DMS153 treated with DMSO at 0.1 percent for 48 hours (cell line): ENCODE data around the gene NLRC3.

ENCODE experiments used
- DNase-seq: peaks from one replicate; lab custom pipeline; 2025; ENCODE audit not compliant: unreplicated experiment; lab: John Stamatoyannopoulos, UW

NLRC3 gene

GRCh38 chr16:3550851-3551847 lies 26.1 kb downstream of the NLRC3 start:
- no peak for DNase-seq

- DNase-seq, result no peak
These were observed 27.3 kb downstream of the NLRC3 start for GRCh38 chr16:3549906-3550305.

GRCh38 chr16:3548859-3549258 lies 28.3 kb downstream of the NLRC3 start:
- no peak for DNase-seq

- DNase-seq, result no peak
These were observed 28.8 kb downstream of the NLRC3 start for GRCh38 chr16:3548445-3548844.

- DNase-seq, result no peak
These were observed 30.1 kb downstream of the NLRC3 start for GRCh38 chr16:3546986-3547682.

- no peak for DNase-seq
These were observed 34.4 kb downstream of the NLRC3 start for GRCh38 chr16:3542601-3543373.

- no peak for DNase-seq
These were observed 35.6 kb downstream of the NLRC3 start for GRCh38 chr16:3541527-3542155.

GRCh38 chr16:3538222-3538621 lies 39.0 kb downstream of the NLRC3 start:
- no peak for DNase-seq

- no peak for DNase-seq
These were observed 40.4 kb downstream of the NLRC3 start for GRCh38 chr16:3536851-3537250.

GRCh38 chr16:3536271-3536731 lies 40.9 kb downstream of the NLRC3 start:
- DNase-seq, result no peak

- DNase-seq, result no peak
These were observed 43.1 kb downstream of the NLRC3 start for GRCh38 chr16:3534126-3534525.

GRCh38 chr16:3532741-3533140 lies 44.5 kb downstream of the NLRC3 start:
- no peak for DNase-seq

GRCh38 chr16:3530371-3530914 lies 46.8 kb downstream of the NLRC3 start:
- no peak for DNase-seq

GRCh38 chr16:3529175-3529574 lies 48.0 kb downstream of the NLRC3 start:
- no peak for DNase-seq

- DNase-seq, result no peak
These were observed 48.8 kb downstream of the NLRC3 start for GRCh38 chr16:3528406-3528805.

- peak; percentile 10 for DNase-seq
These were observed 49.9 kb downstream of the NLRC3 start for GRCh38 chr16:3527216-3527829.

GRCh38 chr16:3525951-3526350 lies 51.3 kb downstream of the NLRC3 start:
- no peak for DNase-seq

GRCh38 chr16:3523281-3523680 lies 53.9 kb downstream of the NLRC3 start:
- DNase-seq, result no peak

GRCh38 chr16:3520841-3521240 lies 56.4 kb downstream of the NLRC3 start:
- no peak for DNase-seq

- no peak for DNase-seq
These were observed 56.8 kb downstream of the NLRC3 start for GRCh38 chr16:3520413-3520812.
